CD4-positive, alpha-beta T cell treated with Interferon alpha-2 for 1 hour (primary cell): ENCODE results near the gene LAYN.
A peak's percentile ranks its signal among the peaks of the same experiment; 100 is the strongest.

Experiments used
- DNase-seq, 2 donors: peaks; one replicate each; pipeline ENCODE4 v3.0.0-alpha.2; 2020 to 2022

LAYN gene, protein sequence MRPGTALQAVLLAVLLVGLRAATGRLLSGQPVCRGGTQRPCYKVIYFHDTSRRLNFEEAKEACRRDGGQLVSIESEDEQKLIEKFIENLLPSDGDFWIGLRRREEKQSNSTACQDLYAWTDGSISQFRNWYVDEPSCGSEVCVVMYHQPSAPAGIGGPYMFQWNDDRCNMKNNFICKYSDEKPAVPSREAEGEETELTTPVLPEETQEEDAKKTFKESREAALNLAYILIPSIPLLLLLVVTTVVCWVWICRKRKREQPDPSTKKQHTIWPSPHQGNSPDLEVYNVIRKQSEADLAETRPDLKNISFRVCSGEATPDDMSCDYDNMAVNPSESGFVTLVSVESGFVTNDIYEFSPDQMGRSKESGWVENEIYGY

DNA sequence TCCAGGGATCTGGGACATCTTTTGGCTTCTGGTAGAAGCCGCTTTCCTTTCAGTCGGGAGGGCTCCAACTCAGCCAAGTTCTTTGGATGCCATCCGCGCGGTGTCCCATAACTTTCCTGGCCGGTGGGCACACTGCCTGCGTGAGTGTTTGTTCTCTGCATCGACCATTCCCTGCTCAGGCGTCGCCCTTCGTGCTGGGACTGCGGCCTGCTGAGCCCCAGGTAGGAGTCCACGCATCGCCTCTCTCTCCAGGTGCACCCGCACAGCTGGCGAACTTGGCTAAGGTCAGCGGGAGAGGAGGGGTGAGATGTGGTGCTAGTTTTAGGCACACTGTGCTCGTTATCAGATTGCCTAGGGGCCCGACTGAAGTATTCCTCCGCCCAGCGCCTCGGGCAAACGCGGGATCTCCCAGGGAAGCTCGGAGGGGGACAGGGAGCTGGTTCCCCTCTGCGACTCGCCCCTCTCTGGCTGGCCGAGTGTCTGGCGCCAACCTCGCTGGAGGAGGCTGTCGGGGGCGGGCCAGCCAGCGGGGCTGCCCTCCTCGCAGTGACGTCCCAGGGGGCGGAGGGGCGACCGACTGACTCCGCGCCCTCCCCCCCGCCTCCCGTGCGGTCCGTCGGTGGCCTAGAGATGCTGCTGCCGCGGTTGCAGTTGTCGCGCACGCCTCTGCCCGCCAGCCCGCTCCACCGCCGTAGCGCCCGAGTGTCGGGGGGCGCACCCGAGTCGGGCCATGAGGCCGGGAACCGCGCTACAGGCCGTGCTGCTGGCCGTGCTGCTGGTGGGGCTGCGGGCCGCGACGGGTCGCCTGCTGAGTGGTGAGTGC, at the start of gene LAYN:
TSS of gene LAYN (plus strand) at position 607 of the 823 bp plus-strand sequence. CDS start at position 731, 124 bp downstream.
- DNase-seq, result peak; percentile 36

DNA sequence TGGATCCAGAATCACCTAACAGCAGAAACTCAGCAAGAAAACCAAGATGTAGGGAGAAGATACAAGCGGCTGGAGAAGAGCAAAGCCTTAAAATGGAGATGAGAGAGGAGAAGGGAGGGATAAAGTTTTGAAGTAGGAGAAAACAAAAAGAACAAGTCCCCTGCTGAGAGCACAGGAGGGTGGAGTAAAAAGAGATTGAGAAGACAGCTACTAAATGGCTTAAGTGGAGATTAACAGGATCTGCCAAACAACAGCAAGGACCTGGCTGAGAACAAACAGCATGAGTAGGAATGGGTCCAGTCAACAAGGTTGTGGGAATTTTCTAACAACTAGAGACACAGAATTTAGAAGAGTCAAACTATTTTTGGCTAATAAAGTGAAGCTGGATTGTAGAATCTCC, 46.5 kb upstream of the LAYN start:
- DNase-seq, result no peak

DNA sequence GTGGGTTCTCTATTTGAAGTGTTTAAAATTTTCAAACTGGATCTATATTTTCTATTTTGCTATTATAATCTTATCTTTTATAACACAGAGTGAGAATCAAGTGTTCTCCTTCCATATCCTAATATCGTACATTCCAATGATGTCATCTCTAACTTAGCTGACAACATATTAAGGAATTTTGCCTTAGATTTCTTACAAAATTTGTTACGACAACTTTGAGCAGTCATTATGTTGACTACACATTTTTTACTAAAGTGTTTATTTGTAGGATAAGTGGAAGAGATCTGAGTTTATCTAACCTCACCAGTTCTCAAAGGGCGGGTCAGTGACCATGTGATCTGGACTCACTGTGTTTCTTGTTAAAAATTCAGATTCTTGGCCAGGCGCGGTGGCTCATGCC, 41.0 kb upstream of the LAYN start:
- DNase-seq, result no peak

DNA sequence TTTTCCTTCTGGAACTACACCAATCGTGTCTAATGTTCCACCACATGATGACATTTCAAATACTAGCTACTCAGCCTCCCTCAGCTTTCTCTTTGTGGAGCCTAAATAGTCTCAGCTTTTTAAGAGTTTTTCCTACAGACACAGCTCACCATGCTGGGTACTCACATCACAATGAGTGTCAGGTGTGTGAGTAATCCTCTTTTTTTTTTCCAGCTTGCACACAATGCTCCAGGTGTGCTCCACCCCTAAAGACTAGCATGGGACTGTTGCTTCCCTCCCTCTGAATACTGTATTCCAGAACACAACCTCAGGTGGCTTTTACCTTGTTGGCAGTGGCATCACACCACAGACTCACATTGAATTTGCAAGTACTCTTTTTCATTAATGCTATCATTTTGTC, 40.0 kb upstream of the LAYN start:
- no peak for DNase-seq

DNA sequence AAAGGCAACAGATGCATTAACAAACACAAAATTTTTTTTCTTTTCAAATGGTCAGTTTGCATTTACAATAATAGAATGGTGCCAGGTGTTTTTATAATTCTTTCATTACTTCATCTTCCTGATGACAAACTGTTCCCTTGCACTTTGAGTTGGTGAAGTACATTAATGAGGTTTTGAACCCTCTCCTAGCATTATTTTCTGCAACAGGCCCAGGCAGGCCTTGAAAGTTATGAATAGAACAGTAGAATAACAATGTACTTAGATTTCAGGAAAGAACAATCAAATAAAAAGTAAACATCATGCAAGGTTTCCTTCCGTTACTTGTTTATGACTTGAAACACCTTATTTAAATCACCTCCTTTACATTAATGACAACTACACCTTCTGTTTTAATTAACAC, 37.9 kb upstream of the LAYN start:
- DNase-seq, result no peak

DNA sequence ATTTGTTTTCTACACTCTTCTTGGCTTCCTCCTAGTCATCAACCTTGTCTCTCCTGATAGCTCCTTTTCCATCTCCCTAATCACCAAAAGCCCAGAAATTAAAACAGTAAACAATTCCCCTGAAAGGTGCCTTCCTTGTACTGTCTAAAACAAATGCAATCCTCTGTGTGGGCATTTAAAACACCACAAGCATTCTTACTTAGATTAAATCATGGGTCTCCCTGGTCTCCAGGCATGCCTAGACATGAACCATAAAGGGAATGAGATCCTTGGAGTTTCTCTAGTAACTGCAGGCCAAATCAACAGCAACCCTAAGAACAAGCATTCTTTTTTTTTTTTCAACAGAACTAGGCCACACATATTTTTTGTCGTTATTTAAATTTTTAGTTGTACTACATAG, 30.2 kb upstream of the LAYN start:
- DNase-seq, result no peak

DNA sequence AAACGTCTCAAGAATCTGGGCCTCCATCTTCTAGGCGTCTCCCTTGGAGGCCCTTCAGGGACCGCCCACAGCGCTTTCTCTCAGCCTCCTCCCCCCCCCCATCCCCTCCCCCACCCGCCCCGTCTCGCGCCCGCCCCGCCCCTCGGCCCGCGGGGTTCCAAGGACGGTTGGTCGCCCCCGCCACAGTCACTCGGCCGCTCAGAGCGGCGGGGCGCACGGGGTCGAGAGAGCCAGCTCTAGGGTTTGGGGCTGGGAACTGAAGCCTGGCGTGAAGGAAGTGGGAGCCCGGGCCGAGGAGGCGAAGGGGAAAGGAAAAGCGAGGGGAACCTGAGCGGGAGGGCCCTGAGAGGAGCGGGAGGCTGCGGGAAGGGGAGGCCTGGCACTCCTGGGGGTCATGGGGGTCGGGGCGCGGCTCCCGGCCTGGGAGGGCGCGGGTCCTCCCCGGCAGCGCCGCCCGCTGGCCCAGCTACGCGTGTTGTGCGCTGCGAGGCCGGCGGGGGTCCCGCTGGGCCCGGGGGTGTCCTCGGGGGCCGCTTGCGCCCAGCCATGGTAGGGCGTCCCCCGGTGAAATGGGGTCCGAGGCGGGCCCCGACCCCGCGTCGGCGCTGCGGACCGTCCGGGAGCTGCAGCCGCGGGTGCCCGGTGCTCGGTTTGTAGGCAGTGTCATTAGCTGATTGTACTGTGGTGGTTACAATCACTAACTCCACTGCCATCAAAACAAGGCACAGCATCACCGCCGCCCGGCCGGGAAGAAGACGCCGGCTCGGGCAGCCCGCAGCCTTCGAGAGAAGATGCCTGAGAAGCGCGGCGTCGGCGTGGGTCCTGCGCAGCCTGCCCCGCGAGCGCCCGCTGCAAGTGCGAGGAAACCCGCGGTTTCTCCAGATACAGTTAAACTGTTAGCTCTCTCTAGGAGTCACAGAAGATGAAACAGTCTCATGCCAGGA, 28.0 kb upstream of the LAYN start, which contains the start of gene BTG4:
TSS of gene BTG4 (minus strand) at position 91 of the 944 bp plus-strand sequence. CDS start 13,610 bp downstream, outside the sequence.
- DNase-seq, result no peak

DNA sequence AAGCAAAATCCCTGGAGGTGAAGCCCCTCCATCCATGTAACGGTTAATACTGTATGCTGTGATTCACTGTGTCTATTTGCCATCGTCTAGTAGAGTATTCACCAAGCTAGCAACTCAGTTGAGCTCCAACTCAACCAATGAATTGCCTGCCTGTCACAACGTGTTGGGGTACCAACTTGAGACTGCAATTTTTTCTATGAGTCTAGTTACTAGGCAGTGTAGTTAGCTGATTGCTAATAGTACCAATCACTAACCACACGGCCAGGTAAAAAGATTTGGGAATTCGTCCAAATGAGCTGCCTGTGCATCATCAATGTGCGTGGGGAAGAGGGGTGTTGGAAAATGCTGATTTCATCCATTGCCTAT, 27.3 kb upstream of the LAYN start:
- DNase-seq, result no peak

DNA sequence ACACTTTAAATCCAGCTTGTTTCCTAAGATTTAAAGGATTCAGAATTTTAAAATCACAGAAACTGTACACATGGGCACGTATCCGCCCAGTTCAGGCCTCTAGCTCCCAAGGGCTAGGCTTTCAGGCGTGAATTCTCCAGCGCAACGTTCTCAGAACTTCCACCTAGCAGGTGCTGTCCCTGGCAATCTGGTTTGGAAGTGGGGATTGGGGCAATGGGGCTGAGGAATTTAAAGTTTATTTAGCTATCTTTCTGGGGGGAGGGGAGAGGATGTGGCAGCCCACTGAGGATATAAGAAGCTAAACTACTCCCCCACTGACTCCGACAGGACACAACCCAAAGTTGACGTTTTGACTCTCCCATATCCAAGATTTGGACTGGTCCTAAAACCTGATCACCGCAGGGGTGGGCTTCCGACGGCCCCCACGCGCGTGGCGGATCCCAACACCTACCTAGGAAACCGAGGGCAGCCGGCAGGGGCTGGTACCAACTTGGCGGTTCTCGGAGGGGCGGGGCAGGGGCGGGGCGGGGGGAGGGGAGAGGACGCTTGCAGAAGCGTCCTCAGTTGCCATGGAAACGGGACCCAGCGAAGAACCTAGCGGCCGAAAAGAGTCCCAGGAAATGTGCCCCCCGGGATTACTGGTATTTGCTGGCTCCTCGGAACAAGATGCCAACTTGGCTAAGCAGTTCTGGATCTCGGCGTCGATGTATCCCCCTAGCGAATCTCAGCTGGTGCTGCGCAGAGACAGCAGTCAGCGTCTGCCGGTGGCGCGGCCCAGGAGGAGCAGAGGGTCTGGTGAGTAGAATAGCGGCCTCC, 26.1 kb upstream of the LAYN start, which contains the start of gene HOATZ:
TSS of gene HOATZ (plus strand) at position 563 of the 816 bp plus-strand sequence. CDS start at position 570, 7 bp downstream.
- peak in 1 of 2 donors; percentile 7 for DNase-seq

DNA sequence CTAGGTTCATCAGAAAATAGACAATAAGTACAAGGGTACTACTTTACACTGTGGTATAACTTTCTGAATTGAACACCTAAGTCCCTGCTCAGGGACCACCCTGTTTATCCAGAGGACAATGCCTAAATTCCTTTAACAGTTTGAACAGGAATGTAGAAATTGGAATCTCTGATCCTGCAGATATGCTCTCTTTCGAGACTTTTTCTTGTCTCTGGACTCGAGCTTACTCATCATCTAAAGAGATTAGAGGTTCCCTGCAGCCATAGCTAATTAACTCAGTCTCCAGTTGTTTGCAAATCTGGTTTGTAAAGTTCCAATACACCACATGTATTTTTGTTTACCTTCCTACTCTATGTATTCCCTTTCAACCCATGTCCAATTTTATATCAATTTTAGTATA, 24.9 kb upstream of the LAYN start:
- no peak for DNase-seq

DNA sequence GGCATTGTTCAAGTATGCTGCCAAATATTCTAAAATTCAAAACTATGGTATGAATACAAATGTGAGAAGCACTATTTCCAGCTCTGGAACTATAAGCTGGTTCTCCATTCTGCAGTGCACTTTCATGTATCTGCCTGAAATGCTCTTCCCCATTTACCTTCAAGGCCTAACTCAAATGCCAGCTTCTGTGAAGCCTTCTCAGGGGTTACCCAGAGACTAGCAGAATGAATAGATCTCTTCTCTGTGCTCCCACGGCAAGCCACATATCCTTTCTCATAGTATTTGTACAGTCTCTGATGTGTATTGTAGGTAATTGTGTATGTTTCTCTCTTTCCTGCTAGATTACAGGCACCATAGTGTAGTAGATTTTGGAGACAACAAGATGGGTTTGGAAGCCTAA, 21.9 kb upstream of the LAYN start:
- no peak for DNase-seq

DNA sequence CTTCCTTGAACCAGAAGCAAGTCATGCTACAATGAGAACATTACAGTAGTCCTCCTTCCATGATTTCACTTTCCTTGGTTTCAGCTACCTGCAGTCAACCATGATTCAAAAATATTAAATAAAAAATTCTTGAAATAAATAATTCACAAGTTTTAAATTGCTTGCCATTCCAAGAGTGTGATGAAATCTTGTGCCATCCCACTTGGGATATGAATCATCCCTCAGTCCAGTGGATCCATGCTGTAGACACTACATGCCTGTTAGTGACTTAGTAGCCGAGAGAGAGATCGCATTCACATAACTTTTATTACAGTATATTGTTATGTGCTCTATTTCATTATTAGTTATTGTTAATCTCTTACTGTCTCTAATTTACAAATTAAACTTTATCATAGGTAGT, 20.0 kb upstream of the LAYN start:
- DNase-seq, result no peak

DNA sequence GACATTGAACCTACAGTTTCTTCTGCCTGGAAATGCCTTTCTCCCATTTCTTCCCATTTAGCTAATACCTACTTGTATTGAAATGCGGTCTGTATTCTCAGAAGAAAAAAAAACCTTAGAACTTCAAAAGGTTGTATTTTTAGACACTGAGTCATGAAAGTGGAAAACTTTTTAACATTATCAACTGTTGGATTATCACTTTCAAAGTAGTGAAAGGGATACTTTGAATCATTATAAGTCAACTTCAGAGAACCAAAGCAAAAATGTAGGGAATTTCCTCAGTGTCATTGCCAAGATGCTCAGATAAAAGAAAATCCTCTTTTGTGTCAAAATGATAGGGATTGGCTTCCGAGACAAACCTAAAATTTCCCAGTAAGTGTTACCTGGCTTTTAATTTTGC, 19.4 kb upstream of the LAYN start:
- no peak for DNase-seq

DNA sequence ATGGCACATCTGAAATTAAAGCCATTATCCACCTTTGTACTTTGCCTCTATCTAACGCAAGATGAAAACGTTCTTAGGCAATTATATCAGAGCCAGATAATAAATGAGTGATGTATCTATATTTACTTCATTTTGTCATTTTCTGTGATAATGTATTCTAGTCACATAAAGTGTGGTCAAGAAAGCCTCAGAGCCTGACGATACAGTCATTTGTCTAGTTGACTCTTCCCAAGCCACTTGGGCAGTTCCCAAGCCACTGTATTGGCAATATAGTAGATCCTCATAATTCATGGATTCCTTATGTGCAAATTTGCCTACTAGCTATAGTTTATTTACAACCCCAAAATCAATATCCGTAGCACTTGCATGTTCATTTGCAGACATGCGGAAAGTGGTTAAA, 18.1 kb upstream of the LAYN start:
- DNase-seq, result no peak

DNA sequence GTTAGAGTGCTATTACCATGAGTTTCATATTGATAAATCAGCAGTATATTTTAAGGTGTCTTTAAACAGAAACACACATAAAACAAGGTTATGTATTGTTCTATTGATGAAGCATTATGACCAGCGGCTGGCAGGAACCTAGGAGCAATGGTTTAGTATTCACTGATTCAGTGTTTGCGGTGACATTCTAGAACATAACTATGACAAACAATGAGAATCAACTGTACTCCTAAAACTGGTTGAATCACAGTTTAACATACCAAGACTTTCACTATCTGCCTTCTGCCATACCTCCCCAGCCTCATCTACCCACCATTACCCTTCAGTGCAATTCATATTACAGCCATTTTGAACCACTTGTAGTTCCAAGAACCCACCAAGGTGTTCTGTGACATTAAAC, 17.2 kb upstream of the LAYN start:
- no peak for DNase-seq

DNA sequence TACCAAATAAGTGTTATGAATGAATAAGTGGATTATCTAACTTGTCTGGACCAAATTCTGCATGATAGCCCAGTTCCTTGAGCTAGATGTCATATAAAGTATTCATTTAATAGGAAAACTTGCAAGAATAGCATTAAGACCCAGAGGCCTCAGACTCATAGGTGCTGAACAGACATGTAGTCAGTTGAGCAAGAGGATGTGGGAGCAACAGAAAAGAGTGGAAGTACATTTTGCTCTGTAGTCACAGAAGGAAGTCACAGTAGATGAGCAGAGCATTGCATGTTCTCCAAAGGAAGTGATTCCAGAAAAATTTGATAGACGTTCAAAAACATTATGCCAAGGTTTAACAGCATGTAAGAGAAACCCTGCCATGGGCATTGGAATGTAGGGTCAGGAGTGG, 16.5 kb upstream of the LAYN start:
- DNase-seq, result no peak

DNA sequence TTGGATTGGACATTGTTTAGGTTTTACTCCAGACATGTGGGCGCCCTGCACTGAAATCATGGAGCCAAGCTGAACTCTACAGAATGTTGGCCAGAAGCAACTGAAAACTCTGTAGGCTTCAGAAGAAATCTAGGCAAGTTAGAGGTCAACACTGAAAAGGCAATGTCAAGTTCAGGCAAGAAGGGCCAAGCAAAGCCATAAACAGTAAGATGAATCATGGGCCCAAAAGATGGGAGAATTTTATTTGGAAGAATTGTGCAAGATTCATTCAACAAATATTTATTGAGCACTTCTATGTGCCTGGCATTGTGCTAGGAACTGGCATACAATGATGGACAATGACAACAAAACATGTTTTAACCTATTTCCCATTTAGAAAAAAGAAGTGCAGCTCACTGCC, 15.1 kb upstream of the LAYN start:
- DNase-seq, result no peak

DNA sequence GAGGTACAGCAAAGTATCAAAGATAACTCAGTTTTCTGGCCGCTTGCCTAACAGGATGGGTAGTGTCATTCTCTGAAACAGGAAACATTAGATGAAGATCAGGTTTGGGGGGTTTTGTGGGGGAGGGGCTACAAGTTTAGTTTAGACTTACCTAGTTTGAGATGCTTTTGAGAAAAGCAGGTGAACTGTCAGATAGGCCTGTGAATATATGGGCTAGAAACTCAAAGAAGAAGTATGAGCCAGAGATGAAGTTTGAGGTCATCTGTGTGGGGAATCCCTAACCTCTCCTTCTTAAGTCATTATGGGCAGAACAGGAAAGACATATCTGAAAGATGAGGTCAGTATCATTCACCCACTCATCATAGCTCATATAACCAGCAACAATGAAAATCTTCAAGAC, 14.0 kb upstream of the LAYN start:
- no peak for DNase-seq

DNA sequence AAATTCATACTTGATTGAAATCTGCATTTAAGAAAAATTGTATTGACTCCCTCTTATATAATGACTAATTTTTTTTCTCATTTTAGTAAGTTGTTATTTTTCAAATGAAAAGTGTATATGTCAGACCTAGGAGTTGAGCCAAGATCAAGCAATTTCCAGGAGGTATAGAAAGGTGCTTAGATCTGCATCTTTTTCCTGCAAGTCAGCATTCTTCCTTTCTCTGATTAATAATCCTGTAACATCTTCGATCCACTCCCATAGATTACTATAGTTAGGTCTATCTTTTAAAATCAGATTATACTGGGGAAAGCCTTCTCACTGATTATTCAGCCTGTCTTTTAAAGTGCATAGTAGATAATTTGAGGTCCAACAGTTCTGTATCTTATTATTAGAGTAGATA, 13.2 kb upstream of the LAYN start:
- no peak for DNase-seq

DNA sequence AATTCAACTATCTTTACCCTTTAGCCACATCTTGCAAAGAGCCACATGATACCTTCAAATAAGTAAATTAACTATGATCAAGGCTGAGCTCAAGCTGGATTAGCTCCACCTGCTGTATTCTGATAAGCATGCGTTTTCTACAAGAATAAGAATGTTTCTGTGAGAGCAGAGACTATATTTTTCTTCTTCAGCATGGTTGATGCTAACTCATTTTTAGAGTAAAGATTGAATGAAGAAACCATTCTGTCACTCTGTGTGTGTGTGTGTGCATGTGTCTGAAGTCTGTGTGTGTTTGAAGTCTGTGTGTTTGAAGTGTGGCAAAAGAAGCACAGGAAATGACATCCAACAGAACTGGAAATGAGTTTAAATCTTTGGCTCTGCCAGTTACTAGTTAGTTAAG, 12.0 kb upstream of the LAYN start:
- peak; percentile 21 to 59 for DNase-seq

DNA sequence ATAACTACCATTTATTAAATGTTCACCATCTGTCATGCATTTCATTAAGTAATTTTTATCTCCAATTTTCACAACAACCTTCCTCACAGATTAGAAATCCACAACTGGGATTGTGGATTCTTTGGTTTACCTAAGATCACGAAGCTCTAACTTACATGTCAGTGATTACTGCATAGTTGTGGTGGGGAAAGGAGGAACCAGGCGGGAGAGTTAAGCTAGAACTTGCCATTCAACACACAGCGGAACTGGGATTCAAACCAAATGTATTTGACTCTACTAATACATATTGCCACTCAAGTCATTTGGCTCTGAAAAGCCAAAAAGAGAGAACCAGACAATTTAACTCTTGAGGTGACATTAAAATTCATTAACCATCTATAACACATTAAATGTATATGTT, 10.4 kb upstream of the LAYN start:
- no peak for DNase-seq

DNA sequence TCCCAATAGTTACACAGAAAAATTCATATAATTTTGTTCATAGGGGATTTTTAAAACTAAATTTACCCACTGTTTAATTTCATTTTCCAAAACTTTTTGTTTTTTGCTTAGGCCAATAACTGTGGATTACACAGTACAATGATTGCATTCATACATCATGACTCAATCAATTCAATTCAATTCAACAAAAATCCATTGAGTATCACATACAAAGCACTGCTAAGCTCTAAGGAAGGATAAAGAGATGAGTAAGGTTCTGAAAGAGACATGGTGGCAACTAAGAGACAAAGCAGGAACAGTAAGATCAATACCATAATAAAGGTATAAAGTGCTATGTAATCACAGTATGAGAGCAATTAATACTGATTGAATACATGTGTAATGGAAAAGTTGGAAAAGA, 9.4 kb upstream of the LAYN start:
- DNase-seq, result no peak
